HG02759 (cell line): ENCODE data around the gene PRDM11.

Source experiments
- ATAC-seq: cut with Tn5 transposase; IDR thresholded peaks from one replicate; pipeline ENCODE4 v1.9.1; 2021; ENCODE audit warnings: mild to moderate bottlenecking, moderate library complexity; ENCODE audit not compliant: unreplicated experiment

Gene PRDM11

DNA sequence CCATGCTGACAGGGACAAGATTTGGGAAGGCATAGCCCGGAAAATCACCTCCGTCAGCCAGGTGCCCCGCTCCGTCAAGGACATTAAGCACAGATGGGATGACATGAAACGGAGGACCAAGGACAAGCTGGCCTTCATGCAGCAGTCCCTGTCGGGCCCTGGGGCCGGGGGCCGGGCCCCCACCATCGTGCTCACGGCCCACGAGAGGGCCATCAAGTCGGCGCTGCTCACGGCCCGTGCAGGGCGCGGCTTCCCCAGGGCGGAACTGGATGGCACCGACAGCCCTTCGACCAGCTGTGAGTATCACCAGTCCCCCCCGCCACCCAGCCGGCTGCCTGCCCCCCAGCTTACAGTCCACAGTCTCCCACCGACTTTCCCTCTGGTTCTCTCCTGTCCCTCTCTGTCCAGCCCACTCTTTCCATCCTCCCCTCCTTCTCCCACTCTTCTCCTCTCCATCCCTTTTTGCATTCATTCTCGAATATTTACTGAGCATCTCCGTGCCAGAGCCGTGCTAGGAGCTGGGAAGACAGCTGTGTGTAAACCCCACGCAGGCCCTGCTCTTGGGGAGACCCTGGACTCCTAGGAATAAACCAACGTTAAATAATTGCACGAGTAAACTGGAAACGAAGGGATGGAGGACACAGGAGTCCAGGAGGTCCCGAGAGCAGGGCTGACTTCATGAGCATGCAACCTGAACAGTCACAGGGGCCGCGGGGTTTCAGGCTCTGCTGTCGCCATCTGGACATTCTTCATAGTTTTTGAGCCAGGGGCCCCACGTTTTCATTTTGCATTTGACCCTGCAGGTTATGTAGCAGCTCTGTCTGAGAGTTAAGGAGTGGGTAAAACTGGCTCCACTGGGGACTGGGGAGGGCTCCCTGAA is 62.8 kb downstream of the PRDM11 start:
- no peak for ATAC-seq

DNA sequence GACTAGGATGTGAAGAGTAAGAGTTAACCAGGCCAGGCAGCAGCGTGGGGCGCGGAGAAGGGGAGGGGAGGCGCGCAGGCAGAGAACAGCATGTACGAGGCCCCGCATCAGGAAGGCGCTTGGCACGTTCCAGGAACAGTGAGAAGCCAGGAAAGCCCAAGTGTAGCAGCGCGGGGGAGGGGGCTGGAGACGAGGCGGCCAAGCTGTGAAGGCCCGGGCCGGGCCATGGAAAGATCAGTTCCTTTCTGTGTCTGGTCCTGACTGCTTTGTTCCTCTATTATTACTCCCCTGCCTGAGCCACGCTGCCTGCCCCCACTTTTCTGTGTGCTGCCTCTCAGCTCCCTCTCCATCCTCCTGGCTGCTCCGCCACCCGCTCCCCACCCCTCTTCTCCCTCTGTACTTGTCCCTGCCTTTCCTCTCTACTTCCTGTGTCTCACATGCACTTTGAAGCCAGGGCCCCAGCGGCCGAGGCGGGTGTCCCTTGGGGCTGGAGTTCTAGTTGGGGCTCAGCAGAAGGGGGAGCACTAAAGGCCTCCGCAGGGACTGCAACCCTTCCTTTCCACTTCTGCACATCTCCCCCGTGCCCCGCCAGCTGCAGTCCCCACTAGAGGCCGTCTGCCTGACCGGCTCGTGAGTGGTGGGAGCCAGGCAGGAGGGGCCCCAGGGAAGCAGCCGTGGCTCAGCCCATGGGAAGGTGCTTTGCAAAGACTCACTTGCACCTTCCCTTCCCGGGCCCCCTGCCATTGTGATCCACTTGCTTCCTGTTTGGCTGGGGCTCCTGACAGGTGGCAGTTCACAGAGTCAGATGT is 63.7 kb downstream of the PRDM11 start:
- no peak for ATAC-seq

DNA sequence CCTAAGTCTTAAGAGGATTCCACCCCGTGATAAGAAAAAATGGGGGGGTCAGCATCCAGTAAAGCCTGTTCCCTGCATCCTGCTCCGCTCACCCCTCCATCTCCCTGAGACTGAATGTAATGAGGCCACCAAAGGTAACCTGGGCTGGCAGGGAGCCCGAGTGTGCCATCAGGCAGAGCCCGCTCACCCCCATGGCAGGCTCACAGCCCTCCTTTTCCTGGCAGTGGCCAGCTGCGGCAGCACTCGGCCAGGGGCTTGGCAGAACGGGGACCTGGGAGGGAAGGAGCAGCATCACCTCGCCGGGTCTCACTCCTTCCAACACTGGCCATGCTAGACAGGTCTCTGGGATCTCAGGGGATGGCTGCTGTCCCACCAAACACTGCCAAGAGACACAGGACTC is 64.4 kb downstream of the PRDM11 start:
- no peak for ATAC-seq

DNA sequence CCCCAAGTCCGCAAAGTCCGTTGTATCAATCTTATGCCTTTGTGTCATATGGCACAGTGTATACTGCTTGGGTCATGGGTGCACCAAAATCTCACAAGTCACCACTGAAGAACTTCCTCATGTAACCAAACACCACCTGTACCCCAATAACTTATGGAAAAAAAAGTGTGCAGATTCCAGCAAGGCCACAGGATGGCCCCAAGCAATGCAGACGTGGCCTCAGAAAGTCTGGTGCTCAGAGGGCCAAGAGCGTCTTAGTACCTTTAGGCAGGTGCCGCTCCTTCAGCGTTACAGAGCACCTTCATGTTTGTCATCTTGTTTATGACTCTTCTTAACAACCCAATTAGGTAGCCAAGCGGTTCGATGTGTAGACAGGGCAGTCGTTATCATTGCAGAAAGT is 65.3 kb downstream of the PRDM11 start:
- ATAC-seq = no peak

DNA sequence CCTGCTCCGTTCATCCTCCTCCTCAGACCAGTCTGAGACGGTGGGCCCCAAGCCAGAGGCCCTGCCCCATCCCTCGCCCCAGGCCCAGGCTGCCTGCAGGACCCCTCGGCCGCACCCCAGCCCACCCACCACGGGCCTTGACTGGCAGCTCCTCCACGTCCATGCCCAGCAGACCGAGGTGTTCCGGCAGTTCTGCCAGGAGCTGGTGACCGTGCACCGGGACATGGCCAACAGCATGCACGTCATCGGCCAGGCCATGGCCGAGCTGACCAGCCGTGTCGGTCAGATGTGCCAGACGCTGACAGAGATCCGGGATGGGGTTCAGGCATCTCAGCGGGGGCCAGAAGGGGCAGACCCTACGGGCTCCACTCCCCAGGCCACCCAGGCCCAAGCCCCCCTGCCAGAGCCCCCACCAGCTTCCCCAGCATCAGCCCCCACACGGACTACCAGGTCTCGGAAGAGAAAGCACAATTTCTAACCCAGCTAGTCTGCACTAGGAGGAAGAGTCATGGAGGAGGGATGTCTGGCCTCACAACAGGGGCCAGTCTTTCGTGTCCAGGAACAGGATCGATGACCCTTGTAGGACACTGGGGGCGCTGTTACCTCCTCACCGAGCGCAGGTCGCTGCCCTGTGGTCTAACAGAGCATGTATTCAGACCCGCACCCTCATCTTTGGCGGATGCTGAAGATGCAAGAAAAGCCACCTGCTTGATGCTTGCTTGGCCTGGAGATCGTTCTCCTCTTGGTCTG is 66.3 kb downstream of the PRDM11 start:
- ATAC-seq = no peak

DNA sequence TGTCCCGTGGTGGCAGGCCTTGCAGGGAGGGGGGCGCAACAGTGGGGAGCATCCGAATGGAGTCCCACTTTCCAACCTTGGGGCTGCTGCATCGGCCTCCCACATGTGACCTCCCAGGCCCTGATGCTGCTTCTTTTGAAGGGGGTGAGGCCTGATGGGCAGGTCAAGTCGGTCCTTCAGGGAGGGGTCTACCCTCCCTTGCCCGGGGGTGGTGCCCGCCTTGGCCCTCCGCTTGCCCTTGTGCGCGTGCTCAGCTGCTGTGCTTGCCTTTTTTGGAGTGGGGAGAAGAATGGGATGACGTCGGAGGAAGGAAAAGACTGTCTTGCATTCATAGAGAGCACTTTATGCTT is 66.9 kb downstream of the PRDM11 start:
- no peak for ATAC-seq

DNA sequence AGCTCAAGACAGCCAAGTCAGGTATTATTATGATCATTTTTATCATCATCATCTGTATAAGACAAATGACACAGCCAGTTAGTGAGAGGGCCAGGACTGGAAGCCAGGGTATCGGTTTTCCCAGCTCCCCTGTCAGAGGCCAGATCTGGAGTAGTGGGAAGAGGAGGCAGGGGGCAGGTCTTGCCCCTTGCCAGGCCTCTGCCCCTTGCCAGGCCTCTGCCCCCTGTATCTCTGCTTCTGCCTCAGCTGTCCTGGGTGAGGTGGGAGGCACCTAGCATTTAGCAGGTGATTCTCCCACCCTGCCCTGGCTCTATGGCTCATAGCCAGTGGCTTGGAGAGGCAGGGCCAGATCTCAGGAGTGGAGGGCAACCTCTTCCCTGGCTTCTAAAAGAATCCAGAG is 67.3 kb downstream of the PRDM11 start:
- ATAC-seq = no peak

DNA sequence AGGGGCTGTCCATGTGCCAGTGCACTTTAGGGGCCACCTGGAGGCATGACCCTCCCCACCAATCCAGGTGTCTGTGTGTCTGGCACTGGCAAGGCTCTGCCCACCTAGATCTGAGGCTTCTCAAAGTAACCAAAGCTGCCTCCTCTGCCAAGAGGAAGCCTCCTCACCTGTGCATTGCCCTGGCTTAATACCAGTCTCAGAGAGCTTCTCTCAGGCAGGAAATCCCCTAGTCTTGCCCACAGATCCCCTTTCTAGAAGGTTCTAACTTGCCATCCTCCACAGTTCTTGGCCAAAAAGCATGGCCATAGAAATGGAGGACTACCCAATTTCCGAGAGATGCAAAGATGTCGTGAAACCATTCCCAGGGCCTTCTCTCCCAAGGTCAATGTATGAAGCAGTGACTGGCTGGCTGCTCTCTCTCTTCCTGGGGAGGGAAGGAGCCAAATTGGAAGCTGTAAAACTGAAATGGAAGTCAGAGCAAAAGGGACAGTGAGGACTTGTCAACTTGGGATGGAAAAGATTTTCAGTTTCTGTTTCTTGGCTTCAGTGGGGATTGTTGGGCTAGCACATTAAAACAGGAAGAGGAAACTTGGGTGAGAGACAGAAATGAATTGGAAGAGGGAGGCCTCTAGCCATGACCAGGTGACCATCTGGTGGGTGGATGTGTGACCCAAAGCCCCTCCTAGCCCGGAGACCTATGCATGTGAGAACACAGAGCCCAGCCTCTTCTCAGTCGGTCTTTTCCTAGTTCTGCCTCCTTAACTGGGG is 68.8 kb downstream of the PRDM11 start:
- no peak for ATAC-seq

DNA sequence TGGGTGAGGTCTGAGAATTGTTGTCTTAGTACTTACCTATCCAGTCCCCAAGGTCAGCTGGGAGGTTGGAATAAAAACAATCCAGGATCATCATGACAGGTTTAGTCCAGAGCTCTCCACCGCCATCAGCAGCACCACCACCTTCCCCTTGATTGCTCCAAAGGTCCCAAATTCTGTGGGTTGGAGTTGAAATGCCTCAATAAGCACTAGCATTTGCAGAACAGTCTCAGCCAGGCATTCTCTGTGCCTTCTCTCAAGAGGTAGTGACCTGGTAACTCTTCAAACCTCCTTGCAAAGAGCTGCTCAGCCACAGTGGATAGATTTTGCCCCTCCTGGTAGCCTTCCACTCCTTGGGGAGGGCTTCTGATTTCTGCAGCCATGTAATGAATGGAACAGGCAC is 69.6 kb downstream of the PRDM11 start:
- ATAC-seq = no peak

DNA sequence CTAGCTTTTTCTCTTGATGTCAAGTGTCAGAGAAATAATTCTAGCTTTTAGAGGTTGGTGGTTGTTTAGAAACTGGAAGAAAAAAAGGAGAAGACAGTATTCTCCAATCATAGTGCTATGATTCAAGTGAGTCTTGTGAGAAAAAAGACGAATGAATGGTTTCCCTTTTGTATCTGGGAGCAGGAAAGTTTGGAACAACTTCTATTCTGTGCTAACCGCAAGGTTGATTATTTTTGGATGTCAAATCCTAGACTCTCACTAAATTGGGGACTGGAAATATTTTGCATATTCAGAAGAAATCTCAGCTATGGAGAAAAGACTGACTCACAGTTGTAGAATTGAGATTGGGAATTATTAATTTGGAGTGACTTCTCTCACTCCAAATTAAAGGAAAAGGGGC is 70.5 kb downstream of the PRDM11 start:
- no peak for ATAC-seq

DNA sequence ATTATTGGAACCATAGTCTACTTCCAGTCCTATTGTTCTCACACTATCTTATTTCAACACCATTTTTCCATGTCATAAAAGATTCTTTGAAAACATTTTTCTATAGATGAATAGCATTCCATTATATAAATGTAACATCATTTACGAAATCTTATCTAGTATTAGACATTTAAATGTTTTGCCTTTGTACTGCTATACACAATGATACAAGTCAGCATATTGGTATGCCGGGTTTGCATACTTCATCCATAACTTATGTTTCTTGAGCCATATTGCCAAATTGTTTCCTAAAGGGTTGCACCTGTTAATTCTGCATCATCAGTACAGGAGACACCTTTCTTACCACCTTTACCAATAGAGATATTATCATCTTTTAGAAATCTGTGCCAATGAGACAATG is 71.6 kb downstream of the PRDM11 start:
- ATAC-seq = no peak

DNA sequence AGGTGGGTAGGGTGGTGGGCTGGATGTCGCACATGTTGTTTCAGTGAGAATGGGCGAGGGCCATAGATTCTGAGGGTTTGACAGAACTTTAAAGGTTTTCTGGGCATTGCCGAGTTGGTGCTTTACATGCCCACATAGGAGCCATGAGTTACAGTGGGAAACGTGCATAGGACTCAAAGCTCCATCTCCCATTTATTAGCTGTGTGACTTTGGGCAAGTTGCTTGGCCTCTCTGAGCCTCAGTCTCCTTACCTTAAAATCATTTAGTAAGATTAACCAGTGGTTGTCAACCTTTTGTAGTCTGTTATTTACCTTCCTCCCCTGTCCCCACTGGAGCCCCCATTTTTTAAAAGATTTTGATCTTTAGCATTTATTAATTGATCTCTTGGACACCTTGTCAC is 72.3 kb downstream of the PRDM11 start:
- no peak for ATAC-seq

DNA sequence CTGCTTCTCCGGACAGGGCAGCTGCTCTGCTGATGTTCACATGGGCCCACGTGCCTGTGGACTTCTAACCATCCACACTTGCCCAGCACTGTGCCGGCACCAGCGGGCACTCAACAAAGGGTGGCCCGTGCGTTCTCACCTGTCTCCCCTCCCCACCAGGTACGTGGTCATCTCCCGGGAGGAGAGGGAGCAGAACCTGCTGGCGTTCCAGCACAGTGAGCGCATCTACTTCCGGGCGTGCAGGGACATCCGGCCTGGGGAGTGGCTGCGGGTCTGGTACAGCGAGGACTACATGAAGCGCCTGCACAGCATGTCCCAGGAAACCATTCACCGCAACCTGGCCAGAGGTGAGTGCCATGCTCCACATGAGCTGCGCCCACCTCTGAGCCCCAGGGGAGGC is 73.0 kb downstream of the PRDM11 start:
- no peak for ATAC-seq

DNA sequence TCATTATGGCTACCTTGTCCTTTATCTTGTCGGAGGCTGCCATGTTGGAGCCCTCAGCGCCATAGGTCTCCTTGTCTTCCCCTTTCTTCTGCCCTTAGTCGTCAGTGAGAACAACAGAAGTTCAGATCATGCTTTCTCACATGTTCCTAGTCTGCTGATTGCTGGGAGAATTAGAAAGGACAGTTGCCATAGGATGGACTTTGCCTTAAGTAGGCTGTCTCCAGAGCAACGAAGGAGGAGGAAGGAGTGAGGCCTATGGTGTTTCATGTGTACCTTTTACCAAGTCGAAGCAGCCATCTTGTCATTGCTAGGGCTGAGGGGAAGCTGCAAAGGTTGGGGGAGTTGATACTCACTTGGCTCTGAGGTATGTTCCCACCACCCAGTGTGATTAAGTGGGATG is 77.1 kb downstream of the PRDM11 start:
- ATAC-seq = no peak

DNA sequence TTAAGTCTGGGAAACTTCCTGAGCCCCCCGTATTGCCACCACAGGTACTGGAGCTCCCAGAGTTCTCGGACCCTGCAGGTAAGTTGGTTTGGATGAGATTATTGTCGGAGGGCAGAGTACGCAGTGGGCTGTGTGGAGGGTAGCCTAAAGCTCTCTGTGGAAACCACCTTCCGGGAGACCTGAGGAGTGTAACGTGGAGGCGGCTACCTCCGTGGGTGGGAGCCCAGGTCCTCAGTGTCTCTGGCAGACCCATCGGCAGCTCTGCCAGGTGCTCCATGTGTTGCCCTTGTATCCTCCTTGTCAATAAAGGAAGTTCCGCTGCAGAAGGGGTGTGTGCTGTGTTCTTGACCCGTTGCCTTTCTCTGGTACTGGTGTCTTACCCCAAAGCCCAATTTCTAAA is 78.3 kb downstream of the PRDM11 start:
- no peak for ATAC-seq

DNA sequence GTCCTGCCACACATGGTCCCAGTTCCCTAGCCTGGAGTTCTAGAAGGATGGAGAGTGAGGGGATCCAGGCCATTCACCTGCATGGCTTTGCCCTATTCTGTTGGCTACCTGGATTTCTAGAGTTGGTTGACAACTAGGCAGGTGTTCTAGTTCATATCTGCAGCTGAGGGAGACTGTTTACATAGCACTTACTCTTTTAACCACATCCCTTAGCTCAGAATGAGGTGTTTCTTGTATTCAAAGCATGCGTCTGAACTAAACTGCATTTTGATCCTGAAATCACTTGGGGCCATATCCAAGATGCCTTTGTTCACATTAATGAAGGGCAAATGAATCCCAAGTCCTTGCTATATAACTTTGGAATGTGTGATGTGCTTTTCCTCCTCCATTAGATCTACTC is 78.8 kb downstream of the PRDM11 start:
- ATAC-seq = no peak

DNA sequence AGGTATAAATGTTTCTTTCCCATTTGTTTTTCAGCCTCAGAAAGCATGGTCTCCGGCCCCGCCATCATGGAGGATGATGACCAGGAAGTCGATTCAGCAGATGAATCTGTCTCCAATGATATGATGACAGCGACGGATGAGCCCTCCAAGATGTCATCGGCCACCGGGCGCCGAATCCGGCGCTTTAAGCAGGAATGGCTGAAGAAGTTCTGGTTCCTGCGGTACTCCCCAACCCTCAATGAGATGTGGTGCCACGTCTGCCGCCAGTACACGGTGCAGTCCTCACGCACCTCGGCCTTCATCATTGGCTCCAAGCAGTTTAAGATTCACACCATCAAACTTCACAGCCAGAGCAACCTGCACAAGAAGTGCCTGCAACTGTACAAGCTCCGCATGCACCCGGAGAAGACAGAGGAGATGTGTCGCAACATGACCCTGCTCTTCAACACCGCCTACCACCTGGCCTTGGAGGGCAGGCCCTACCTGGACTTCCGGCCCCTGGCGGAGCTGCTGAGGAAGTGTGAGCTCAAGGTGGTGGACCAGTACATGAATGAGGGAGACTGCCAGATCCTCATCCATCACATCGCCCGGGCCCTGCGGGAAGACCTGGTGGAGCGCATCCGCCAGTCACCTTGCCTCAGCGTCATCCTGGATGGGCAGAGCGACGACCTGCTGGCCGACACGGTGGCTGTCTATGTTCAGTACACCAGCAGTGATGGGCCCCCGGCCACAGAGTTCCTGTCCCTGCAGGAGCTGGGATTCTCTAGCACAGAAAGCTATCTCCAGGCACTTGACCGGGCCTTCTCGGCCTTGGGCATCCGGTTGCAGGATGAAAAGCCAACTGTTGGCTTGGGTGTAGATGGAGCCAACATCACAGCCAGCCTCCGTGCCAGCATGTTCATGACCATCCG is 79.8 kb downstream of the PRDM11 start:
- no peak for ATAC-seq

DNA sequence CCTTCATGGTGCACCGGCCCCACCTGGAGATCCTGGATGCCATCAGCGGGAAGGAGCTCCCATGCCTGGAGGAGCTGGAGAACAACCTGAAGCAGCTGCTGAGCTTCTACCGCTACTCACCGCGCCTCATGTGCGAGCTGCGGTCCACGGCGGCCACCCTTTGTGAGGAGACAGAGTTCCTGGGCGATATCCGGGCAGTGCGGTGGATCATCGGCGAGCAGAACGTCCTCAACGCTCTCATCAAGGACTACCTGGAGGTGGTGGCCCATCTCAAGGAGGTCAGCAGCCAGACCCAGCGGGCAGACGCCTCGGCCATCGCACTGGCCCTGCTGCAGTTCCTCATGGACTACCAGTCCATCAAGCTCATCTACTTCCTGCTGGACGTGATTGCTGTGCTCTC is 80.5 kb downstream of the PRDM11 start:
- ATAC-seq = no peak

DNA sequence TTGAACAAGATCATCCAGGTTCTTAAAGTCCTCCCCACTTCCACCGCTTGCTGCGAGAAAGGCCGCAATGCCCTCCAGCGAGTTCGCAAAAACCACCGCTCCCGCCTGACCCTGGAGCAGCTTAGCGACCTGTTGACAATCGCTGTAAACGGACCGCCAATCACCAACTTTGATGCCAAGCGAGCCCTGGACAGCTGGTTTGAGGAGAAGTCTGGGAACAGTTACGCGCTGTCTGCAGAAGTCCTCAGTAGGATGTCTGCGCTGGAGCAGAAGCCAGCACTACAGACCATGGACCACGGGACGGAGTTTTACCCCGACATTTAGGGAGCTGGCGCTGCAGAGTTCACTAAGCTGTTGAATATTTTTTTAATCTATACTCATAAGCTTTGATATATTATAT is 81.4 kb downstream of the PRDM11 start:
- no peak for ATAC-seq
